Measurements from ENCODE around the gene TRAF1.

The TRAF1 gene

DNA sequence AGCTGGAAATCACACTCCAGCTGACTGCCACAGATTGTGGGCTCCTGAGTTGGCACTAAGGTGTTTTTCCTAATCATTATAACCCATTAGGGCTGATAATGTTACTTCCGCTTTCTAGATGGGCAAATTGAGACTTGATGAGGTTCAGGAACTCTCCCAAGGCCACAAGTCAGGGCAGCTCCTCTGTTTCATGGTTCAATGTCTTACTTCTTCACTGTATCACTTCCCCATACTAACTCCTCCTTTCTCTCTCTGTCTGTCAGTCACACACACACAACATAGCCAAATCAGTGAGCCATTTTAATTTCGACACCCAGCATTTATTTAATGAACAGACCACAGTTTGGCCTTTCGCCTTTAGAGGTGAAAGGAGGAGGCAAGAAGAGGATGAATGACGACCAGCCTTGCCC is 17.8 kb upstream of the TRAF1 start:
- no peak for DNase-seq (ENCODE audit: low read depth, low spot score)
- no peak overlapping the region for H3K4me3 ChIP-seq (ENCODE audit: low read depth, low read length)
- TF ChIP-seq, protein P1, sequence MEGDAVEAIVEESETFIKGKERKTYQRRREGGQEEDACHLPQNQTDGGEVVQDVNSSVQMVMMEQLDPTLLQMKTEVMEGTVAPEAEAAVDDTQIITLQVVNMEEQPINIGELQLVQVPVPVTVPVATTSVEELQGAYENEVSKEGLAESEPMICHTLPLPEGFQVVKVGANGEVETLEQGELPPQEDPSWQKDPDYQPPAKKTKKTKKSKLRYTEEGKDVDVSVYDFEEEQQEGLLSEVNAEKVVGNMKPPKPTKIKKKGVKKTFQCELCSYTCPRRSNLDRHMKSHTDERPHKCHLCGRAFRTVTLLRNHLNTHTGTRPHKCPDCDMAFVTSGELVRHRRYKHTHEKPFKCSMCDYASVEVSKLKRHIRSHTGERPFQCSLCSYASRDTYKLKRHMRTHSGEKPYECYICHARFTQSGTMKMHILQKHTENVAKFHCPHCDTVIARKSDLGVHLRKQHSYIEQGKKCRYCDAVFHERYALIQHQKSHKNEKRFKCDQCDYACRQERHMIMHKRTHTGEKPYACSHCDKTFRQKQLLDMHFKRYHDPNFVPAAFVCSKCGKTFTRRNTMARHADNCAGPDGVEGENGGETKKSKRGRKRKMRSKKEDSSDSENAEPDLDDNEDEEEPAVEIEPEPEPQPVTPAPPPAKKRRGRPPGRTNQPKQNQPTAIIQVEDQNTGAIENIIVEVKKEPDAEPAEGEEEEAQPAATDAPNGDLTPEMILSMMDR (IDR thresholded peaks at IDR 0.05; ENCODE audit: insufficient read depth, low read length, missing control alignments): no peak
- CTCF ChIA-PET: no interaction called here
- POLR2A ChIA-PET: no interaction called here

DNA sequence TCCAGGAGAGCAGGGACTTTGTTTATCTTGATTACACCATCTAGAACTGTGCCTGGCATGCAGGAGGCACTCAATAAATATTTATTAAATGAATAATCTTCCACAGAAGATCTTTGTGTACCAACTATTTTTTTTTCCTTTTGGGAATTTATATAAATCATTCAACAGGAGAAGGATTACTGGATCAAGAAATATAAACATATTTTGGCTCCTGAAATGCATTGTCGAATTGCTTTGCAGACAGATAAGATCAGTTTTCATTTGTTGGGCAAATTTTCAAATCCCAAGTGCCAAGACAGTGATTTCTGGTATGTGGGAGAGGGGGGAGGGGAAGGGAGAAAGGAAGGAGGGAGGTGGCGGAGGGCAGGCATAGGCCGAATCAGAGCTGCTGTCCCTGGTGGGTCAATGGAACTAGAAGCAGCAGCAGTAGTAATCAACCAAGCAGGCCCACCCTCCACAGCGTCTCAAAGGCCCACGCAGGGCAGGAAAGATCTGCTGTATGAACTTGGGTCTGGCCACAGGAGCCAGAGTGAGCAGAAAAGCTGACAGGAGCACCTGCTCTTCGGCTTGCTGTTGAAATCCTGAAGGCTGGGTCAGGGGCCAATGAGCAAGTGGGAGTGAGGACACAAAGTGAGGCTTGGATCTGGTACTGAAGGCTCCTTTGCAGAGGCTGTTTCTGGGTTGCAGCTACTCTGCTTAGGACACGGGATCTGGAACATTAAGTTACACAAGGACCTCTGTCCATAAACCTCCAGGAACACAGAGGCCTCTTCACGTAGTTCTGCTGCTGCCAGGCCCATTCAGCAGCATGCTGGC is 15.8 kb upstream of the TRAF1 start:
- no peak for DNase-seq (ENCODE audit: low read depth, low spot score)
- TF ChIP-seq, protein P1 (IDR thresholded peaks at IDR 0.05; ENCODE audit: insufficient read depth, low read length, missing control alignments): no peak
- no peak overlapping the region for H3K4me3 ChIP-seq (ENCODE audit: low read depth, low read length)
- POLR2A ChIA-PET: no interaction called here
- CTCF ChIA-PET: interaction anchor here (1.2 to 2.1 kb wide), 4 partner anchors 10 to 187 kb away, joined by 3 to 5 read pairs (median 3); no protein-coding TSS in a partner anchor

DNA sequence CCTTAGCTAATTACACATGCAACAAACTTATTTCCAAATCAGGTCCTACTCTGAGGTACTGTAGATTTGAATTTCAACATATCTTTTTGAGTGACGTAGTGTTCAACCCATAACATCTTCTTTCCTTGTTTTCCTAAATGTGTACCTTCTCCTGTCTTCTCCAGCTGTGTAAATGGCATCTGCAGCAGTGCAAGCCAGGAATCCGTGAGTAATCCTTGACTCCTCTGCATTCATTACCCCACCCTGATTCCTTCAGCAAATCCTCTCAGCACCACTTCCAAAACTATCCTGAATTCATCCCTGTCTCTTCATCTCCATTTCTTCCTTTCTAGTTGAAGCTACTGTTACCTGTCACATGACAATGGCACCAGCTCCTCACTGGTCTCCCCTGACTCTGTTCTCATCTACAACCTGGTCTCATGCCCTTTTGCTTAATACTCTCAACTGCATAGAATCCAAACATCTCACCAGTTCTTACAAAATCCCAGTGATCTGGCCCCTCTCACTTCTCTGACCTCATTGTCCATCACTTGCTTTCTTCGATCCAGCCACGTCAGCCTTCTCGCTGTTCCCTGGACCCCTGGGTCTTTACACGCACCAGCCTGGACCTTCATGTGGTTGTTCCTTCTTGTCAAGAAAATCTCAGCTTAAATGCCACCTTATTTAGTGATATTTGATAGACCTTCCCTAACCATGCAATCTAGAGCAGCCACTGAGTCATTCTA is 14.6 kb upstream of the TRAF1 start:
- no peak overlapping the region for H3K4me3 ChIP-seq (ENCODE audit: low read depth, low read length)
- TF ChIP-seq, protein P1 (IDR thresholded peaks at IDR 0.05; ENCODE audit: insufficient read depth, low read length, missing control alignments): no peak
- ChIA-PET POLR2A (no interaction called here), CTCF (interaction anchor here (1.0 to 2.1 kb wide), 6 partner anchors 10 to 120 kb away, joined by 3 to 6 read pairs (median 4); no protein-coding TSS in a partner anchor)
- no peak for DNase-seq (ENCODE audit: low read depth, low spot score)

DNA sequence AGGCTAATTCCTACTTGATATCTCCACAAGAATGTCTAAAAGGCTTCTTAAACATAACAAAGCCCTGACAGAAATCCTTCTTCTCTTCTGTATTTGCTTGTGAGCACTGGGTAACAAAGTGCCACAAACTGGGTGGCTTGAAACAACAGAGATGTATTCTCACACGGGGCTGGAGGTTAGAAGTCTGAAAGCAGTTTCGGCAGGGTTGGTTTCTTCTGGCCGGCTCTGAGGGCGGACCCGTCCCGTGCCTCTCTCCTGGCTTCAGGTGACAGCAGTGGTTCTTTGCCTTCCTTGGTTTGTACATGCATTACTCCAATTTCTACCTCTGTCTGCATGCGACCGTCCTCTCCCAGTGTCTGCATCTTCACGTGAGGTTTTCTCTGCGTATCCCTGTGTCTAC is 14.0 kb upstream of the TRAF1 start:
- no peak overlapping the region for H3K4me3 ChIP-seq (ENCODE audit: low read depth, low read length)
- ChIA-PET CTCF (interaction anchor here (1.0 to 2.1 kb wide), 5 partner anchors 9 to 121 kb away, joined by 3 to 6 read pairs (median 4); no protein-coding TSS in a partner anchor), POLR2A (no interaction called here)
- DNase-seq (ENCODE audit: low read depth, low spot score): no peak
- TF ChIP-seq, protein P1 (IDR thresholded peaks at IDR 0.05; ENCODE audit: insufficient read depth, low read length, missing control alignments): no peak

DNA sequence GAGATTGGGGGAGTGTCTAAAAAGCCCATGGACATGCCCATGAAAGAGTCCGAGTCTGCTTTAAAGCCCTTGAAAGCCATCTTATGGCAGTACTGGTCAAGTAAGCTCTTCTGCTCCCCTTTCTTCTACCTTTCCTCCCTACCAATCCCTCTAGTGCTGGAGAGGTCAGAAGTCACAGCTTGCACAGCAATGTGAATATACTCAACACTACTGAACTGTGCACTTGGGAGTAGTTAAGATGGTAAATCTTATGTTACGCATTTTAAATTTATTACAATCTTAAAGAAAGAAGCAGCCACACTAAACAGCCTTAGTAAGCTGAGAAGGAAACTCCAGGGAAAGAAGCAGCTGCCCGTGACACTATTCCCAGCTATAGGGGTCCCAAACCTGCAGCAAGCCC is 12.3 kb upstream of the TRAF1 start:
- H3K4me3 ChIP-seq (ENCODE audit: low read depth, low read length): no peak overlapping the region
- ChIA-PET POLR2A (no interaction called here), CTCF (interaction anchor here (0.9 to 2.4 kb wide), 11 partner anchors 10 to 319 kb away, joined by 3 to 6 read pairs (median 4); partner anchors contain the start of gene TRAF1)
- TF ChIP-seq, protein P1 (IDR thresholded peaks at IDR 0.05; ENCODE audit: insufficient read depth, low read length, missing control alignments): no peak
- no peak for DNase-seq (ENCODE audit: low read depth, low spot score)

DNA sequence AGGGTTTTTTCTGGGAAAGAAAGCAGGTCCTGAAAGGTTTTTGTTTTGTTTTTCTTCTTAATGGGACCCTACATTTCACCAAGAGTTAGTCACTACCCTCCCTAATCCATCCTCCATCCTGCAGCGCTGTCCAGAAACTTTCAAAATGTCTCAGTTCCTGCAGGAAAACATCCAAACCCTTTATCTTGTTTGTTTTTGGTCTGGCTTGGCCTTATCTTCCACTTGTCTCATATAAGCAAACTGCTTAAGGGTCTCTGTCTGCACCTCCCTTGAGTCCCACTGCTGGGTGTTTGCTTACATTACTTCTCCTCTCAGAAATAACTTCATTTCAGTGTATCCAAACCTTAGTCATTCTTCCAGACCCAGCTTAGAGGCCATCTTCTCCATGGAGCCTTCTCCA is 11.0 kb upstream of the TRAF1 start:
- no peak for DNase-seq (ENCODE audit: low read depth, low spot score)
- ChIA-PET CTCF (interaction anchor here (0.6 to 3.4 kb wide), 26 partner anchors 8 to 331 kb away, joined by 3 to 32 read pairs (median 5); partner anchors contain the start of gene TRAF1), POLR2A (interaction anchor here (0.9 kb wide), 1 partner anchor 95 kb away, joined by 3 read pairs; the partner anchor contains the start of gene PSMD5)
- H3K4me3 ChIP-seq (ENCODE audit: low read depth, low read length): no peak overlapping the region
- TF ChIP-seq, protein P1 (IDR thresholded peaks at IDR 0.05; ENCODE audit: insufficient read depth, low read length, missing control alignments): no peak

Data from AG04449 (cell line).